HepG2 (cell line): ENCODE data around the gene UAP1. TPM values are rescaled to one million over a fixed set of nuclear protein-coding genes. Genes with fewer than 3 reads are reported as not detected.

ENCODE experiments used
- FOSL2 ChIP-seq: sonication (generic); formaldehyde crosslinking; IDR thresholded peaks from 2 replicates; pipeline ENCODE4 v1.4.0; 2020; ENCODE audit warnings: missing genetic modification reagents
- HMG20A ChIP-seq: IDR thresholded peaks from 2 replicates; pipeline ENCODE4 v1.6.1; 2016; ENCODE audit warnings: borderline replicate concordance
- HOXA9 ChIP-seq: sonication (generic); formaldehyde crosslinking; IDR thresholded peaks from 2 replicates; pipeline ENCODE4 v1.8.1; 2022; ENCODE audit warnings: missing genetic modification reagents, mild to moderate bottlenecking, moderate library complexity, borderline replicate concordance
- KDM6A ChIP-seq: IDR thresholded peaks from 2 replicates; pipeline ENCODE4 v1.6.1; 2016; ENCODE audit warnings: low read depth
- RARA ChIP-seq: IDR thresholded peaks from 2 replicates; pipeline ENCODE4 v1.6.1; 2016; ENCODE audit warnings: missing genetic modification reagents, missing compliant biosample characterization
- SP1 ChIP-seq, 2 experiments: fragments of 450-650 bp in 1 of 2; sonication (generic) in 1 of 2; formaldehyde crosslinking in 1 of 2; IDR thresholded peaks; 2 replicates each; pipeline versions ENCODE4 v1.4.0 to v1.6.1; 2016 to 2020; ENCODE audit warnings: missing genetic modification reagents in 1 of 2
- TBX2 ChIP-seq: sonication (generic); formaldehyde crosslinking; IDR thresholded peaks from 2 replicates; pipeline ENCODE4 v1.5.0; 2020; ENCODE audit warnings: missing genetic modification reagents, mild to moderate bottlenecking, borderline replicate concordance
- ZNF546 ChIP-seq: sonication (generic); formaldehyde crosslinking; conservative IDR thresholded peaks from 2 replicates; pipeline ENCODE4 v1.8.1; 2023; ENCODE audit warnings: mild to moderate bottlenecking, missing genetic modification reagents
- ZNF749 ChIP-seq: sonication (generic); formaldehyde crosslinking; IDR thresholded peaks from 2 replicates; pipeline ENCODE4 v1.8.0; 2022; ENCODE audit warnings: mild to moderate bottlenecking, missing genetic modification reagents, moderate library complexity, borderline replicate concordance
- polyA plus RNA-seq, 8 experiments: library from polyadenylated mRNA; depleted of rRNA in 3 of 8; stranded (reverse) in 7 of 8; unstranded in 1 of 8; fragments of >200 nt; fragmentation: Illumina TruSeq in 4 of 8; extraction: Trizol in 4 of 8; gene quantifications; 2 replicates each; pipeline versions ENCODE4 v1.2.1 to v1.2.3, GENCODE V29; 2011 to 2016; ENCODE audit warnings: low read depth in 4 of 8, missing spikeins in 1 of 8, mixed read lengths in 1 of 8; ENCODE audit not compliant: insufficient read depth in 1 of 8
- total RNA-seq, 5 experiments: library from RNA; depleted of rRNA; stranded (reverse); fragments of >200 nt; fragmentation: Illumina TruSeq; extraction: Trizol; gene quantifications; 2 replicates each; pipeline ENCODE4 v1.2.3, GENCODE V29; 2016; ENCODE audit warnings: low read depth in 1 of 5
- TF ChIP-seq, protein P1 (sequence below): IDR thresholded peaks from 2 replicates; pipeline ENCODE4 v1.6.1; 2012; ENCODE audit warnings: low read length, improper control_type of control experiment
- TF ChIP-seq, protein P2 (sequence below): sonication (generic); formaldehyde crosslinking; IDR thresholded peaks from 2 replicates; pipeline ENCODE4 v1.5.0; 2020; ENCODE audit warnings: mild to moderate bottlenecking, missing genetic modification reagents, borderline replicate concordance
- TF ChIP-seq, protein P3 (sequence below): sonication (generic); formaldehyde crosslinking; IDR thresholded peaks from 2 replicates; pipeline ENCODE4 v1.8.0; 2022; ENCODE audit warnings: mild to moderate bottlenecking, missing genetic modification reagents, moderate library complexity
- TF ChIP-seq, protein P4 (sequence below): fragments of 450-650 bp; IDR thresholded peaks from 2 replicates; pipeline ENCODE4 v1.6.1; 2017; ENCODE audit warnings: mild to moderate bottlenecking

The UAP1 gene
- total and polyA plus RNA-seq, 2 of the 13 experiments (the other 11 are each of a cell fraction or from before 2014, with no cell fraction given): 48.4 to 117 TPM

DNA sequence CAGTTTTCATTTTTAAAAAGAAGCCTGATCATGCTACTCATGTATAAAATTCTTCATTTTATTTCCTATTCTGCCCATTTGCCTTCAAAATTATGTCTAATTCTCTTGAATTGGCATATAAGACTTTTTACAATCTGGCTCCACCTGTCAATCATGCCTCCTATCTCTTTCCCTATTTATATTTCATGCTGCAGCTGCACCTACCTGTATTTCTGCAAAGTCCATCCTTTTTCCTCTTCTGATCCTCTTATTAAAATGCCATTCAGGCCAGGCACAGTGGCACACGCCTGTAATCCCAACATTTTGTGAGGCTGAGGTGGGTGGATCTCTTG lies 30.6 kb upstream of the UAP1 start (continued):
- TF ChIP-seq, protein P1, sequence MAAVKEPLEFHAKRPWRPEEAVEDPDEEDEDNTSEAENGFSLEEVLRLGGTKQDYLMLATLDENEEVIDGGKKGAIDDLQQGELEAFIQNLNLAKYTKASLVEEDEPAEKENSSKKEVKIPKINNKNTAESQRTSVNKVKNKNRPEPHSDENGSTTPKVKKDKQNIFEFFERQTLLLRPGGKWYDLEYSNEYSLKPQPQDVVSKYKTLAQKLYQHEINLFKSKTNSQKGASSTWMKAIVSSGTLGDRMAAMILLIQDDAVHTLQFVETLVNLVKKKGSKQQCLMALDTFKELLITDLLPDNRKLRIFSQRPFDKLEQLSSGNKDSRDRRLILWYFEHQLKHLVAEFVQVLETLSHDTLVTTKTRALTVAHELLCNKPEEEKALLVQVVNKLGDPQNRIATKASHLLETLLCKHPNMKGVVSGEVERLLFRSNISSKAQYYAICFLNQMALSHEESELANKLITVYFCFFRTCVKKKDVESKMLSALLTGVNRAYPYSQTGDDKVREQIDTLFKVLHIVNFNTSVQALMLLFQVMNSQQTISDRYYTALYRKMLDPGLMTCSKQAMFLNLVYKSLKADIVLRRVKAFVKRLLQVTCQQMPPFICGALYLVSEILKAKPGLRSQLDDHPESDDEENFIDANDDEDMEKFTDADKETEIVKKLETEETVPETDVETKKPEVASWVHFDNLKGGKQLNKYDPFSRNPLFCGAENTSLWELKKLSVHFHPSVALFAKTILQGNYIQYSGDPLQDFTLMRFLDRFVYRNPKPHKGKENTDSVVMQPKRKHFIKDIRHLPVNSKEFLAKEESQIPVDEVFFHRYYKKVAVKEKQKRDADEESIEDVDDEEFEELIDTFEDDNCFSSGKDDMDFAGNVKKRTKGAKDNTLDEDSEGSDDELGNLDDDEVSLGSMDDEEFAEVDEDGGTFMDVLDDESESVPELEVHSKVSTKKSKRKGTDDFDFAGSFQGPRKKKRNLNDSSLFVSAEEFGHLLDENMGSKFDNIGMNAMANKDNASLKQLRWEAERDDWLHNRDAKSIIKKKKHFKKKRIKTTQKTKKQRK: no peak
- TF ChIP-seq, protein P2, sequence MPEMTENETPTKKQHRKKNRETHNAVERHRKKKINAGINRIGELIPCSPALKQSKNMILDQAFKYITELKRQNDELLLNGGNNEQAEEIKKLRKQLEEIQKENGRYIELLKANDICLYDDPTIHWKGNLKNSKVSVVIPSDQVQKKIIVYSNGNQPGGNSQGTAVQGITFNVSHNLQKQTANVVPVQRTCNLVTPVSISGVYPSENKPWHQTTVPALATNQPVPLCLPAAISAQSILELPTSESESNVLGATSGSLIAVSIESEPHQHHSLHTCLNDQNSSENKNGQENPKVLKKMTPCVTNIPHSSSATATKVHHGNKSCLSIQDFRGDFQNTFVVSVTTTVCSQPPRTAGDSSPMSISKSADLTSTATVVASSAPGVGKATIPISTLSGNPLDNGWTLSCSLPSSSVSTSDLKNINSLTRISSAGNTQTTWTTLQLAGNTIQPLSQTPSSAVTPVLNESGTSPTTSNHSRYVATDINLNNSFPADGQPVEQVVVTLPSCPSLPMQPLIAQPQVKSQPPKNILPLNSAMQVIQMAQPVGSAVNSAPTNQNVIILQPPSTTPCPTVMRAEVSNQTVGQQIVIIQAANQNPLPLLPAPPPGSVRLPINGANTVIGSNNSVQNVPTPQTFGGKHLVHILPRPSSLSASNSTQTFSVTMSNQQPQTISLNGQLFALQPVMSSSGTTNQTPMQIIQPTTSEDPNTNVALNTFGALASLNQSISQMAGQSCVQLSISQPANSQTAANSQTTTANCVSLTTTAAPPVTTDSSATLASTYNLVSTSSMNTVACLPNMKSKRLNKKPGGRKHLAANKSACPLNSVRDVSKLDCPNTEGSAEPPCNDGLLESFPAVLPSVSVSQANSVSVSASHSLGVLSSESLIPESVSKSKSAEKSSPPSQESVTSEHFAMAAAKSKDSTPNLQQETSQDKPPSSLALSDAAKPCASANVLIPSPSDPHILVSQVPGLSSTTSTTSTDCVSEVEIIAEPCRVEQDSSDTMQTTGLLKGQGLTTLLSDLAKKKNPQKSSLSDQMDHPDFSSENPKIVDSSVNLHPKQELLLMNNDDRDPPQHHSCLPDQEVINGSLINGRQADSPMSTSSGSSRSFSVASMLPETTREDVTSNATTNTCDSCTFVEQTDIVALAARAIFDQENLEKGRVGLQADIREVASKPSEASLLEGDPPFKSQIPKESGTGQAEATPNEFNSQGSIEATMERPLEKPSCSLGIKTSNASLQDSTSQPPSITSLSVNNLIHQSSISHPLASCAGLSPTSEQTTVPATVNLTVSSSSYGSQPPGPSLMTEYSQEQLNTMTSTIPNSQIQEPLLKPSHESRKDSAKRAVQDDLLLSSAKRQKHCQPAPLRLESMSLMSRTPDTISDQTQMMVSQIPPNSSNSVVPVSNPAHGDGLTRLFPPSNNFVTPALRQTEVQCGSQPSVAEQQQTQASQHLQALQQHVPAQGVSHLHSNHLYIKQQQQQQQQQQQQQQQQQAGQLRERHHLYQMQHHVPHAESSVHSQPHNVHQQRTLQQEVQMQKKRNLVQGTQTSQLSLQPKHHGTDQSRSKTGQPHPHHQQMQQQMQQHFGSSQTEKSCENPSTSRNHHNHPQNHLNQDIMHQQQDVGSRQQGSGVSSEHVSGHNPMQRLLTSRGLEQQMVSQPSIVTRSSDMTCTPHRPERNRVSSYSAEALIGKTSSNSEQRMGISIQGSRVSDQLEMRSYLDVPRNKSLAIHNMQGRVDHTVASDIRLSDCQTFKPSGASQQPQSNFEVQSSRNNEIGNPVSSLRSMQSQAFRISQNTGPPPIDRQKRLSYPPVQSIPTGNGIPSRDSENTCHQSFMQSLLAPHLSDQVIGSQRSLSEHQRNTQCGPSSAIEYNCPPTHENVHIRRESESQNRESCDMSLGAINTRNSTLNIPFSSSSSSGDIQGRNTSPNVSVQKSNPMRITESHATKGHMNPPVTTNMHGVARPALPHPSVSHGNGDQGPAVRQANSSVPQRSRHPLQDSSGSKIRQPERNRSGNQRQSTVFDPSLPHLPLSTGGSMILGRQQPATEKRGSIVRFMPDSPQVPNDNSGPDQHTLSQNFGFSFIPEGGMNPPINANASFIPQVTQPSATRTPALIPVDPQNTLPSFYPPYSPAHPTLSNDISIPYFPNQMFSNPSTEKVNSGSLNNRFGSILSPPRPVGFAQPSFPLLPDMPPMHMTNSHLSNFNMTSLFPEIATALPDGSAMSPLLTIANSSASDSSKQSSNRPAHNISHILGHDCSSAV (CRISPR knock-in tag): no peak
- TF ChIP-seq HMG20A (CRISPR knock-in tag): no peak
- TF ChIP-seq FOSL2 (CRISPR knock-in tag): no peak
- TF ChIP-seq RARA (CRISPR knock-in tag): no peak
- TF ChIP-seq ZNF749 (CRISPR knock-in tag): no peak
- TF ChIP-seq SP1 (IDR thresholded peaks at IDR 0.05): no peak
- TF ChIP-seq SP1 (CRISPR knock-in tag; IDR thresholded peaks at IDR 0.05): no peak
- TF ChIP-seq TBX2: no peak
- TF ChIP-seq, protein P3, sequence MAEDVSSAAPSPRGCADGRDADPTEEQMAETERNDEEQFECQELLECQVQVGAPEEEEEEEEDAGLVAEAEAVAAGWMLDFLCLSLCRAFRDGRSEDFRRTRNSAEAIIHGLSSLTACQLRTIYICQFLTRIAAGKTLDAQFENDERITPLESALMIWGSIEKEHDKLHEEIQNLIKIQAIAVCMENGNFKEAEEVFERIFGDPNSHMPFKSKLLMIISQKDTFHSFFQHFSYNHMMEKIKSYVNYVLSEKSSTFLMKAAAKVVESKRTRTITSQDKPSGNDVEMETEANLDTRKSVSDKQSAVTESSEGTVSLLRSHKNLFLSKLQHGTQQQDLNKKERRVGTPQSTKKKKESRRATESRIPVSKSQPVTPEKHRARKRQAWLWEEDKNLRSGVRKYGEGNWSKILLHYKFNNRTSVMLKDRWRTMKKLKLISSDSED (CRISPR knock-in tag): no peak
- no peak for TF ChIP-seq ZNF546
- TF ChIP-seq, protein P4, sequence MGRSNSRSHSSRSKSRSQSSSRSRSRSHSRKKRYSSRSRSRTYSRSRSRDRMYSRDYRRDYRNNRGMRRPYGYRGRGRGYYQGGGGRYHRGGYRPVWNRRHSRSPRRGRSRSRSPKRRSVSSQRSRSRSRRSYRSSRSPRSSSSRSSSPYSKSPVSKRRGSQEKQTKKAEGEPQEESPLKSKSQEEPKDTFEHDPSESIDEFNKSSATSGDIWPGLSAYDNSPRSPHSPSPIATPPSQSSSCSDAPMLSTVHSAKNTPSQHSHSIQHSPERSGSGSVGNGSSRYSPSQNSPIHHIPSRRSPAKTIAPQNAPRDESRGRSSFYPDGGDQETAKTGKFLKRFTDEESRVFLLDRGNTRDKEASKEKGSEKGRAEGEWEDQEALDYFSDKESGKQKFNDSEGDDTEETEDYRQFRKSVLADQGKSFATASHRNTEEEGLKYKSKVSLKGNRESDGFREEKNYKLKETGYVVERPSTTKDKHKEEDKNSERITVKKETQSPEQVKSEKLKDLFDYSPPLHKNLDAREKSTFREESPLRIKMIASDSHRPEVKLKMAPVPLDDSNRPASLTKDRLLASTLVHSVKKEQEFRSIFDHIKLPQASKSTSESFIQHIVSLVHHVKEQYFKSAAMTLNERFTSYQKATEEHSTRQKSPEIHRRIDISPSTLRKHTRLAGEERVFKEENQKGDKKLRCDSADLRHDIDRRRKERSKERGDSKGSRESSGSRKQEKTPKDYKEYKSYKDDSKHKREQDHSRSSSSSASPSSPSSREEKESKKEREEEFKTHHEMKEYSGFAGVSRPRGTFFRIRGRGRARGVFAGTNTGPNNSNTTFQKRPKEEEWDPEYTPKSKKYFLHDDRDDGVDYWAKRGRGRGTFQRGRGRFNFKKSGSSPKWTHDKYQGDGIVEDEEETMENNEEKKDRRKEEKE: no peak
- TF ChIP-seq KDM6A: no peak
- TF ChIP-seq HOXA9: no peak
